ENCODE results near the gene HSPA1A.
"Not testable (repeated sequence)": the region's sequence is repeated elsewhere in the genome, so short reads cannot be mapped to it uniquely, and the experiment has no call there.

HSPA1A gene

DNA sequence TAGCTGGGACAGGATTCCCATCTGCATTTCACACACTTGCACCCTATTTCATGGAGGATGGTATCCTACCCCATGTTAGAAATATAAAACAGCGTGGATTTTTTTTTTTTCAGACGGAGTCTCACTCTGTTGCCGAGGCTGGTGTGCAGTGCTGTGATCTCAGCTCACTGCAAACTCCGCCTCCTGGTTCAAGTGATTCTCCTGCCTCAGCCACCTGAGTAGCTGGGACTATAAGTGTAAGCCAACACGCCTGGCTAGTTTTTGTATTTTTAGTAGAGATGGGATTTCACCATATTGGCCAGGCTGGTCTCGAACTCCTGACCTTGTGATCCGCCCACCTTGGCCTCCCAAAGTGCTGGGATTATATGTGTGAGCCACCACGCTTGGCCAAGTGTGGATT lies 42.4 kb downstream of the HSPA1A start:
- not testable (repeated sequence) for H3K36me3 ChIP-seq (ENCODE audit: control insufficient read depth, insufficient read depth, low read length); H3K4me1 ChIP-seq (ENCODE audit: control insufficient read depth, insufficient read depth, low read length); DNase-seq (ENCODE audit: low read depth, low spot score); H3K27ac ChIP-seq (ENCODE audit: low read length); H3K9me3 ChIP-seq (ENCODE audit: control insufficient read depth, insufficient read depth, low read length); H3K27me3 ChIP-seq (ENCODE audit: control insufficient read depth, insufficient read depth, low read length); H3K4me3 ChIP-seq (ENCODE audit: low read length)
- WGBS (ENCODE audit: insufficient coverage, insufficient read length), result no CpG with 5 or more reads among the region's 8 CpGs

DNA sequence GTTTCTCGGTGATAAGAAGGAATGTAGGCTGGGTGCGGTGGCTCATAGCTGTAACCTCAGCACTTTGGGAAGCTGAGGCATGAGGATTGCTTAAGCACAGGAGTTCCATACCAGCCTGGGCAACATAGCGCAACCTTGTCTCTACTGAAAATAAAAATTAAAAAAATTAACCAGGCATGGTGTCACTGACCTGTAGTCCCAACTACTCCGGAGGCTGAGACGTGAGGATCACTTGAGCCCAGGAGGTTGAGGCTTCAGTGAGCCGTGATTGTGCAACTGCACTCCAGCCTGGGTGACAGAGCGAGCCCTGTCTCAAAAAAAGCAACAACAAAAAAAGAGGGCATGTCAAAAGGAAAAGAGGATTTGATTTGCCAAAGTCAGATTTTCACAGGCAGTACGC lies 43.4 kb downstream of the HSPA1A start:
- Histone ChIP-seq H3K27me3 (ENCODE audit: control insufficient read depth, insufficient read depth, low read length) (no peaks in the 10 kb centered on the region), H3K4me1 (ENCODE audit: control insufficient read depth, insufficient read depth, low read length) (peaks cover 2% of the 10 kb centered on the region), H3K9me3 (ENCODE audit: control insufficient read depth, insufficient read depth, low read length) (no peaks in the 10 kb centered on the region), H3K27ac (ENCODE audit: low read length) (no peak overlapping the region), H3K4me3 (ENCODE audit: low read length) (no peak overlapping the region), H3K36me3 (ENCODE audit: control insufficient read depth, insufficient read depth, low read length) (no peaks in the 10 kb centered on the region)
- no CpG with 5 or more reads among the region's 8 CpGs for WGBS (ENCODE audit: insufficient coverage, insufficient read length)
- DNase-seq (ENCODE audit: low read depth, low spot score), result no peak

DNA sequence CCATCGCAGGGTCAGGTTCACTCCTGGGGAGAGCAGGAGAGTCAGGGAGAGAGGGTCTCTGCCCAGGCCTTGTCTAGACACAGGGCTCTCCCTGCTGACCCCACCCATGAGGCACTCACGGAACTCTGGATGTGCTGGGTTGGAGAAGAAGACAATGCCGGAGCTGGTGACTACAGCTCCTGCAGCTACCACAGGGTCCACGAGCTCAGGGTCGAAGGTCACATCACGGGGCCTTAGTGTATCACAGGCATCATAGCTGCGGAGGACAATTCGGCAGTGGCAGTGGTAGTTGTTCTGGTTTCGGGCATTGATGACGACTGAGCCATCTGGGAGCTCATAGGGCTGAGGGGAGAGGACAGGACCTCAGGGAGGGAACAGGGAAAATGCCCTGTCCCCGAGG lies 44.6 kb downstream of the HSPA1A start:
- no peak overlapping the region for H3K27ac ChIP-seq (ENCODE audit: low read length)
- no CpG with 5 or more reads among the region's 11 CpGs for WGBS (ENCODE audit: insufficient coverage, insufficient read length)

DNA sequence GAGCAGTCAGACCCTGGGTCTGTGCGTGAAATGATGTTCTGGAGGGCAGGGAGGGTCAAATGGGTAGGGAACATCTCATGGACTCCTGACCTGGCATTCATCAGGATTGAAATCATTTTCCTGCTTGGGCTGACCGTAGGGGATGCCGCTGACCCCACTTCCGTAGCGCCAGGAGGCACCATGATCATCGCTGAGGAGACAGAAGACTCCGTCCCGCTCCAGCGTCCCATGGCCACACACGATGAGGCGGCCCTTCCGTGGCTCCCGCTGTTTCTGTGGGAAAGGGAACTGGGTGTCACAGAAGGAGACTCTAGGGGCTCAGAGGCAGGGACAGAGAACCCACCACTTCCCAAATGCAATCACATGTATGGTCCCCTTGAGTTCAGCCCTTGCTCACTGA lies 45.0 kb downstream of the HSPA1A start:
- Histone ChIP-seq H3K4me1 (ENCODE audit: control insufficient read depth, insufficient read depth, low read length) (peaks cover 4% of the 10 kb centered on the region), H3K27ac (ENCODE audit: low read length) (no peak overlapping the region), H3K4me3 (ENCODE audit: low read length) (no peak overlapping the region), H3K27me3 (ENCODE audit: control insufficient read depth, insufficient read depth, low read length) (no peaks in the 10 kb centered on the region), H3K36me3 (ENCODE audit: control insufficient read depth, insufficient read depth, low read length) (no peaks in the 10 kb centered on the region), H3K9me3 (ENCODE audit: control insufficient read depth, insufficient read depth, low read length) (no peaks in the 10 kb centered on the region)
- no peak for DNase-seq (ENCODE audit: low read depth, low spot score)
- no CpG with 5 or more reads among the region's 13 CpGs for WGBS (ENCODE audit: insufficient coverage, insufficient read length)

More for the DNA sequence above, 44.6 kb downstream of the HSPA1A start:
- H3K27me3 ChIP-seq (ENCODE audit: control insufficient read depth, insufficient read depth, low read length), result no peaks in the 10 kb centered on the region
- no peaks in the 10 kb centered on the region for H3K36me3 ChIP-seq (ENCODE audit: control insufficient read depth, insufficient read depth, low read length)
- no peaks in the 10 kb centered on the region for H3K9me3 ChIP-seq (ENCODE audit: control insufficient read depth, insufficient read depth, low read length)
- no peak for DNase-seq (ENCODE audit: low read depth, low spot score)
- H3K4me3 ChIP-seq (ENCODE audit: low read length), result no peak overlapping the region
- peaks cover 4% of the 10 kb centered on the region for H3K4me1 ChIP-seq (ENCODE audit: control insufficient read depth, insufficient read depth, low read length)

DNA sequence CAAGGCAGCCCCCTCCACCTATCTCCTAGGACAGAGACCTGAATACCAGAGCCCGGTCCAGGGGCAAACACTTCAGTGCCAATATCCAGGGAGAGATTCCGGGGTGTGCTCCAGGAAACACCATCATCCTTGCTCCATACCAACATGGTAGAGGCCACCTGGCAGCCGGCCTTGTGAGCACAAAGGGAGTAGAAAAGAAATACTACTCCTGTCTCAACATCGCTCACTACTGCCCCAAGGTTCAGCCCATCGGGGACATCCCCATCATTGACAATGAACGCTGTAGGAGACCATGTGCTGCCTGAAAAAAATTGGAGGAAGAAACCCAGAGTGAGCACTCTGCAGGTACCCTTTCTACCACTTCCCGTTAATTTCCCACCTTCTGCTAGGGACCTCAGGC lies 45.8 kb downstream of the HSPA1A start:
- no peak overlapping the region for H3K4me3 ChIP-seq (ENCODE audit: low read length)
- H3K27me3 ChIP-seq (ENCODE audit: control insufficient read depth, insufficient read depth, low read length), result no peaks in the 10 kb centered on the region
- H3K36me3 ChIP-seq (ENCODE audit: control insufficient read depth, insufficient read depth, low read length), result no peaks in the 10 kb centered on the region
- peaks cover 4% of the 10 kb centered on the region for H3K4me1 ChIP-seq (ENCODE audit: control insufficient read depth, insufficient read depth, low read length)
- no peaks in the 10 kb centered on the region for H3K9me3 ChIP-seq (ENCODE audit: control insufficient read depth, insufficient read depth, low read length)
- H3K27ac ChIP-seq (ENCODE audit: low read length), result no peak overlapping the region
- DNase-seq (ENCODE audit: low read depth, low spot score), result no peak
- WGBS (ENCODE audit: insufficient coverage, insufficient read length), result no CpG with 5 or more reads among the region's 7 CpGs

DNA sequence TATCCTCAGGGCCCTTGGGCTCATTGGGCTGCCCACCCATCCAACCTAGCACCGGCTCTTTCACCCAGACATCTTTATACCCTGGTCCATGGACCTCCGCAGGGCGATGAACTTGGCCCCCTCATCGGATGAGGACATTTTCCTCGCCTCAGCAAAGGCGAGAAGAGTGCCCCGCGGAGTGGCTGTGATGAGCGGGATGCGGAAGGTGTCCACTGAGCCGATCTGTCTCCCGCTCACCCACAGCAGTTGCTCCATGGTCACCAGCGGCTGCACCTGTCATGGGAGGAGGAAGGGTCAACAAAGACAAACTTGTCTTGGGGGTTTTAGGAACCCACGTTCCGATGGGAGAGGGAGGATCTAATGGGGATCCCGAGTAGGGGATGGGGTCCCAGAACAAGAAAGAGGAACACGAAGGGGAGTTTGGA lies 46.6 kb downstream of the HSPA1A start:
- Histone ChIP-seq H3K27me3 (ENCODE audit: control insufficient read depth, insufficient read depth, low read length) (no peaks in the 10 kb centered on the region), H3K36me3 (ENCODE audit: control insufficient read depth, insufficient read depth, low read length) (no peaks in the 10 kb centered on the region), H3K27ac (ENCODE audit: low read length) (no peak overlapping the region), H3K9me3 (ENCODE audit: control insufficient read depth, insufficient read depth, low read length) (no peaks in the 10 kb centered on the region), H3K4me3 (ENCODE audit: low read length) (peak overlapping the region; percentile 80; the same call in 1 of the 2 replicates), H3K4me1 (ENCODE audit: control insufficient read depth, insufficient read depth, low read length) (peaks cover 4% of the 10 kb centered on the region)
- no CpG with 5 or more reads among the region's 17 CpGs for WGBS (ENCODE audit: insufficient coverage, insufficient read length)
- DNase-seq (ENCODE audit: low read depth, low spot score), result no peak

DNA sequence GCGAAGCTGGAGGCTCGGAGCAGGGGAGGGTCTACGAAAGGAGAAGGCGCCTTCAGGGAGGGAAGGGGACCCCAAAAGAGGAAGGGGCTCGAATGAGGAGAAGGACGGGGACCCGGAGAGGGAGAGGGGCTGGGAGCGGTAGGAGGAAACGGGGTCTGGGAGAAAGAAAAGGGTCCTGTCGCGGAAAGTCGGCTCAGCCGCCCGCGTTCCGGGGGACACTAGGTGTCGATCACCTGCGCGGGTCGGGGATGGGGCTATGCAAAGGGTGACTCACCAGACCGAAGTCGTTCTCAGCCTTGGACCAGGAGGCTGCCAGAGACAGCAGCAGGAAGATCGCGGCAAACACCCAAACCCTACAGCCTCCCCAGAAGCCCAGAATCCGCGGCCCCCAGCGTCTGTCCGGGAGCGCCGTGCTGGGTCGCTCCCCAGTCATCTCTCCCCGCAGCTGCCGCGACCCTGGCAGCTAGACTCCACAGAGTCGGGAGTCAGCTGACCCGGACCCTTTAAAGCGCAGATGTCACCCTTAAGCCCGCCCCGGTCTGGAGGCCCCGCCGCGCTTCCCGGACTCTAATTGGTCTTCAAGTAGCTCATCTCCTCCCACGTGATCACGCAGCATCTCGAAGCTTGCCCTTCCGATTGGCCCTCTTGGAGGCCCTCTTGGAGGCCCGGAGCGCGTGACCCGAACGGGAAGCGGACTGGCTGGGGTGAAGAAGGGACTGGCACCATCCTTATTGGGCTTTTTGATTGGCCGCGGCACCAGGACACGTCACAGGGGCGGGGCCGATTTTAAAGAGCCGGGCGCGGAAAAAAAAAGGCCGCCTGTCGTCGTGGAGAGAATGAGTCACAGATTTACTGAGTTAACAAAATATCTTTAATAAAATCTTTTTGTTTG lies 47.2 kb downstream of the HSPA1A start, which contains the start of gene NEU1:
TSS of gene NEU1 (minus strand) at position 478 of the 892 bp plus-strand sequence. CDS start at position 433, 45 bp downstream.
- no peak within 1 kb of the TSS for H3K27ac ChIP-seq (ENCODE audit: low read length)
- peaks cover 4% of the 10 kb centered on the region for H3K4me1 ChIP-seq (ENCODE audit: control insufficient read depth, insufficient read depth, low read length)
- peak within 1 kb of the TSS; percentile 82; the same call in 1 of the 2 replicates for H3K4me3 ChIP-seq (ENCODE audit: low read length)
- WGBS (ENCODE audit: insufficient coverage, insufficient read length), result no CpG with 5 or more reads among the region's 64 CpGs
- H3K9me3 ChIP-seq (ENCODE audit: control insufficient read depth, insufficient read depth, low read length), result no peaks in the 10 kb centered on the region
- peak; percentile 99 for DNase-seq (ENCODE audit: low read depth, low spot score)
- no peaks in the 10 kb centered on the region for H3K36me3 ChIP-seq (ENCODE audit: control insufficient read depth, insufficient read depth, low read length)
- H3K27me3 ChIP-seq (ENCODE audit: control insufficient read depth, insufficient read depth, low read length), result no peaks in the 10 kb centered on the region

DNA sequence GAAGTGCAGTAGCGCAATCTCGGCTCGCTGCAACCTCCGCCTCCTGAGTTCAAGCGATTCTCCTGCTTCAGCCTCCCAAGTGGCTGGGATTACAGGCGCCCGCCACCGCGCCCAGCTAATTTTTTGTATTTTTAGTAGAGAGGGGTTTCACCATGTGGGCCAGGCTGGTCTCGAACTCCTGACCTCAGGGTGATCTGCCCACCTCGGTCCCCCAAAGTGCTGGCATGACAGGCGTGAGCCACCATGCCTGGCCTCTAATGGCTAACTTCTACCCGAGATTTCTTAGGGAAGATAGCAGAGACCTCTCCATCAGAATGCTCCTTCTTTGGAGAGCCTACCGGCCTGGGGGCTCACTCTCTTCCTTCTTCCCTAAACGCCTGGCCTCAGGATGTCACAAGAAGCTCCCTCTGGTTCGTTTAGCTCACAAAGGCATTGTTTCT lies 48.8 kb downstream of the HSPA1A start:
- H3K27ac ChIP-seq (ENCODE audit: low read length); H3K4me1 ChIP-seq (ENCODE audit: control insufficient read depth, insufficient read depth, low read length); DNase-seq (ENCODE audit: low read depth, low spot score); H3K27me3 ChIP-seq (ENCODE audit: control insufficient read depth, insufficient read depth, low read length); H3K36me3 ChIP-seq (ENCODE audit: control insufficient read depth, insufficient read depth, low read length); H3K9me3 ChIP-seq (ENCODE audit: control insufficient read depth, insufficient read depth, low read length): not testable (repeated sequence)
- H3K4me3 ChIP-seq (ENCODE audit: low read length), result peak overlapping the region; percentile 82; the same call in 1 of the 2 replicates
- WGBS (ENCODE audit: insufficient coverage, insufficient read length), result no CpG with 5 or more reads among the region's 16 CpGs

DNA sequence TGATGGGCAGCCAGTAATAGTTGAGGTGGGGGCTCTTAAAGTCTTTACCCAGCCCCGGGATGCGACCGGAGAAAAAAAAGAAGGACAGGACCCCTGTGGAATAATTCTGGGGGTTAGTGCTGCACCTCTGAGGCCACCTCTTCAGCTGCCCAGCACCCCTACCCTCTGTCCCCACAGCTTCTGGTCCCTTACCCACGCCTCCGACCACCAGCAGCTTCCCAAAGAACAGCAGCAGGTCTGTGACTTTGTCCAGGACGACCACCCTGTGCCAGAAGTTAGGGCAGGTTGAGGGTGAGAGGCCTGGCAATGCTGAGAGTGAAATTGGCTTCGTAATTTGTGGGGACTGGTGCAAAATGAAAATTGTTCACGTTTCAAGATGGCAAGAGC lies 49.5 kb downstream of the HSPA1A start:
- H3K27me3 ChIP-seq (ENCODE audit: control insufficient read depth, insufficient read depth, low read length), result no peaks in the 10 kb centered on the region
- no peaks in the 10 kb centered on the region for H3K36me3 ChIP-seq (ENCODE audit: control insufficient read depth, insufficient read depth, low read length)
- no peak overlapping the region for H3K4me3 ChIP-seq (ENCODE audit: low read length)
- H3K4me1 ChIP-seq (ENCODE audit: control insufficient read depth, insufficient read depth, low read length), result peaks cover 4% of the 10 kb centered on the region
- no peak overlapping the region for H3K27ac ChIP-seq (ENCODE audit: low read length)
- DNase-seq (ENCODE audit: low read depth, low spot score), result no peak
- WGBS (ENCODE audit: insufficient coverage, insufficient read length), result no CpG with 5 or more reads among the region's 8 CpGs
- H3K9me3 ChIP-seq (ENCODE audit: control insufficient read depth, insufficient read depth, low read length), result no peaks in the 10 kb centered on the region

DNA sequence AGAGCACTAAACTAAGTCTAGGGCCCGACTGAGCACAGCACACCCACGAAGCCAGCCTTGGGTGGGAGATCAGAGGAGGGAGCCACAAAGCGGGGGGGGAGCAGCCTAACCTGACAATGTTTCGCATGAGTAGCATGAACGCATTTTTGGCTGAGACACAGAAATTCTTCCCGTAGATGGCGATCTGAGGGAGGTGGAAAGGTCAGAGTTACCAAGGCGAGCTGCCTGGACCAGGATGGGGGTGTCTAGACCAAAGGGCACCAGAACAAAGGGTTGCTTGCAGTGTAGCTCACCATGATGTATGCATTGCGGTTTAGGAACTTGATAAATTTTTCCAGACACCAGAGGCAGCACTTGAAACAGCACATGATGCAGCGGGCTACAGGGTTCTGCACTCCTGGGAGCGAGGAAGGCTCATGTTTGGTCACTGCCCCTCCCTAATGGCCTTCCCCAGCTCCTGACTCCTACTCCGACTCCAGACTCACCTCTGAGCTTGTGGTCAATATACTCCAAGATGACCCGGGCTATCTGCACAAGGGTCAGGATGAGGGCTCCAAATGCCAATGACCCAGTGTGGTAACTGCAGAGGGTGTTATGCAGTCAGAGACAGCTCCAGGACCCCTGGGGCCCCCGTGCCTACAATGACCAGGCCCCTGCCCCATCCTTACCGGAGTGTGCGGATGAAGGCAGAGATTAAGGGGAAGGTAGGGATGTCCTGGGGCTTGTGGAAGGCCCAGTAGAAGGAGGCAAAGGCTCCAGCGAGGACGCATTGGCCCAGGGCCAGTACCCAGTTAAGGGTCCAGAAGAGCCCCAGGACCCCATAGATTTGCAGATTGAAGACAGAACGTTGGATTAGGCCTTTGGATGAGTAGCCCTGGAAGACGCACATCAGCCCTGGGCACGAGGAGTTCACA lies 50.1 kb downstream of the HSPA1A start:
- no CpG with 5 or more reads among the region's 21 CpGs for WGBS (ENCODE audit: insufficient coverage, insufficient read length)
- Histone ChIP-seq H3K9me3 (ENCODE audit: control insufficient read depth, insufficient read depth, low read length) (no peaks in the 10 kb centered on the region), H3K36me3 (ENCODE audit: control insufficient read depth, insufficient read depth, low read length) (no peaks in the 10 kb centered on the region), H3K4me3 (ENCODE audit: low read length) (no peak overlapping the region), H3K4me1 (ENCODE audit: control insufficient read depth, insufficient read depth, low read length) (peaks cover 4% of the 10 kb centered on the region), H3K27me3 (ENCODE audit: control insufficient read depth, insufficient read depth, low read length) (no peaks in the 10 kb centered on the region), H3K27ac (ENCODE audit: low read length) (no peak overlapping the region)
- no peak for DNase-seq (ENCODE audit: low read depth, low spot score)

All from iPS DF 6.9 (cell line).